WTC11 (cell line): ENCODE measurements around the gene LCNL1. TPM values are rescaled to one million over a fixed set of nuclear protein-coding genes. Genes with fewer than 3 reads are reported as not detected.
A peak's percentile ranks its signal among the peaks of the same experiment; 100 is the strongest.

Source experiments
- ATAC-seq: fragments of 200-7000 bp; cut with Tn5 transposase; 2 replicates; pipeline ENCODE4 v1.10.0; 2021; ENCODE audit warnings: mild to moderate bottlenecking, moderate library complexity
- Bru-seq: library from RNA; stranded (reverse); fragments of 400-500 nt; gene quantifications from one replicate; lab custom pipeline; 2021; lab: Mats Ljungman, UMichigan
- CTCF ChIA-PET: fragments of 300-600 bp; sonication (Branson Sonifier 250); formaldehyde crosslinking; loops from one replicate; lab custom pipeline; 2021; ENCODE audit warnings: antibody characterized with exemption; lab: Charles Lee
- POLR2A ChIA-PET: fragments of 350-600 bp; sonication (Branson Sonifier 250); formaldehyde crosslinking; loops from one replicate; lab custom pipeline; 2021; ENCODE audit warnings: antibody characterized with exemption; lab: Charles Lee
- DNase-seq: peaks from one replicate; pipeline ENCODE4 v3.0.0; 2021; ENCODE audit warnings: low spot score
- H3K27ac Mint-ChIP-seq: 2 replicates; pipeline ENCODE4 v1.8.0; 2021; ENCODE audit warnings: mixed read lengths
- H3K27me3 Mint-ChIP-seq: 2 replicates; pipeline ENCODE4 v1.8.0; 2021; ENCODE audit warnings: low read depth, mild to moderate bottlenecking, moderate library complexity, mixed read lengths
- H3K36me3 Mint-ChIP-seq: 2 replicates; pipeline ENCODE4 v1.8.0; 2021; ENCODE audit warnings: mixed read lengths
- H3K4me1 Mint-ChIP-seq: 2 replicates; pipeline ENCODE4 v1.8.0; 2022; ENCODE audit warnings: mixed read lengths
- H3K4me3 Mint-ChIP-seq: 2 replicates; pipeline ENCODE4 v1.8.0; 2021; ENCODE audit warnings: mild to moderate bottlenecking, moderate library complexity, mixed read lengths
- H3K9me3 Mint-ChIP-seq: 2 replicates; pipeline ENCODE4 v1.8.0; 2021; ENCODE audit warnings: mixed read lengths
- ETV6 ChIP-seq: sonication (generic); formaldehyde crosslinking; IDR thresholded peaks from 2 replicates; pipeline ENCODE4 v1.8.1; 2022; ENCODE audit warnings: mild to moderate bottlenecking, missing genetic modification reagents
- GTF2I ChIP-seq: fragments of 250-450 bp; sonication (Bioruptor Pico); conservative IDR thresholded peaks from 2 replicates; pipeline ENCODE4 v1.4.0; 2021; ENCODE audit warnings: mild to moderate bottlenecking
- HMGA2 ChIP-seq: fragments of 250-450 bp; sonication (Bioruptor Pico); IDR thresholded peaks from 2 replicates; pipeline ENCODE4 v1.4.0; 2021; ENCODE audit warnings: mild to moderate bottlenecking, moderate library complexity
- MXD4 ChIP-seq: fragments of 250-450 bp; sonication (Bioruptor Pico); IDR thresholded peaks from 2 replicates; pipeline ENCODE4 v1.8.0; 2021; ENCODE audit warnings: mild to moderate bottlenecking, moderate library complexity, borderline replicate concordance
- NR1H2 ChIP-seq: sonication (generic); formaldehyde crosslinking; IDR thresholded peaks from 2 replicates; pipeline ENCODE4 v1.9.0; 2021; ENCODE audit warnings: mild to moderate bottlenecking, moderate library complexity, missing genetic modification reagents
- OVOL2 ChIP-seq: fragments of 250-450 bp; sonication (Bioruptor Pico); IDR thresholded peaks from 2 replicates; pipeline ENCODE4 v1.9.0; 2021; ENCODE audit warnings: mild to moderate bottlenecking, borderline replicate concordance
- SP1 ChIP-seq: sonication (generic); formaldehyde crosslinking; conservative IDR thresholded peaks from 2 replicates; pipeline ENCODE4 v1.8.1; 2022; ENCODE audit warnings: missing genetic modification reagents
- TEAD4 ChIP-seq: sonication (generic); formaldehyde crosslinking; IDR thresholded peaks from 2 replicates; pipeline ENCODE4 v1.8.0; 2022; ENCODE audit warnings: mild to moderate bottlenecking, missing genetic modification reagents
- TP53 ChIP-seq: sonication (generic); formaldehyde crosslinking; IDR thresholded peaks from 2 replicates; pipeline ENCODE4 v1.8.1; 2023; ENCODE audit warnings: mild to moderate bottlenecking, missing genetic modification reagents
- ZNF121 ChIP-seq: sonication (generic); formaldehyde crosslinking; IDR thresholded peaks from 2 replicates; pipeline ENCODE4 v1.8.0; 2023; ENCODE audit warnings: missing genetic modification reagents
- ZNF219 ChIP-seq: sonication (generic); formaldehyde crosslinking; IDR thresholded peaks from 2 replicates; pipeline ENCODE4 v1.8.0; 2023; ENCODE audit warnings: missing genetic modification reagents, mild to moderate bottlenecking, borderline replicate concordance
- ZNF317 ChIP-seq: sonication (generic); formaldehyde crosslinking; IDR thresholded peaks from 2 replicates; pipeline ENCODE4 v1.8.1; 2023; ENCODE audit warnings: low read depth, mild to moderate bottlenecking, moderate library complexity, missing genetic modification reagents, borderline replicate concordance
- long read RNA-seq, 3 experiments: library from RNA in 1 of 3; library from capped mRNA in 1 of 3; library from polyadenylated mRNA in 1 of 3; unstranded in 2 of 3; stranded (forward) in 1 of 3; transcript quantifications; one replicate each; pipeline ENCODE4 v2.0.0, GENCODE V29; 2021
- total RNA-seq: library from RNA; stranded (reverse); gene quantifications from 3 replicates; pipeline ENCODE4 v1.2.3, GENCODE V29; 2021
- TF ChIP-seq, protein P1 (sequence below): sonication (generic); formaldehyde crosslinking; IDR thresholded peaks from 2 replicates; pipeline ENCODE4 v1.8.1; 2022; ENCODE audit warnings: mild to moderate bottlenecking, missing genetic modification reagents, moderate library complexity, borderline replicate concordance
- TF ChIP-seq, protein P2 (sequence below): fragments of 250-450 bp; sonication (Bioruptor Pico); IDR thresholded peaks from 2 replicates; pipeline ENCODE4 v2.1.2; 2022; ENCODE audit warnings: mild to moderate bottlenecking, moderate library complexity
- TF ChIP-seq, protein P3 (sequence below): sonication (generic); formaldehyde crosslinking; conservative IDR thresholded peaks from 2 replicates; pipeline ENCODE4 v1.8.1; 2022; ENCODE audit warnings: mild to moderate bottlenecking, missing genetic modification reagents
- TF ChIP-seq, protein P4 (sequence below): sonication (generic); formaldehyde crosslinking; IDR thresholded peaks from 2 replicates; pipeline ENCODE4 v1.8.1; 2023; ENCODE audit warnings: mild to moderate bottlenecking, missing genetic modification reagents, borderline replicate concordance
- TF ChIP-seq, protein P5 (sequence below): sonication (generic); formaldehyde crosslinking; IDR thresholded peaks from 2 replicates; pipeline ENCODE4 v1.8.1; 2022; ENCODE audit warnings: mild to moderate bottlenecking, moderate library complexity, missing genetic modification reagents

Gene LCNL1
- 0.27 to 0.50 TPM (median 0.34 TPM) in 3 replicates for total RNA-seq
- Bru-seq, nascent RNA, result percentile 18 among the genes with signal in this experiment
- long read RNA-seq, experiment 1, result 0 reads
- long read RNA-seq, experiment 2, partial matches to known transcripts, result 1 of 1 reads
- long read RNA-seq, experiment 2, other reads (novel, unspliced or antisense), result 0 of 1 reads
- long read RNA-seq, experiment 3, result 0 reads

DNA sequence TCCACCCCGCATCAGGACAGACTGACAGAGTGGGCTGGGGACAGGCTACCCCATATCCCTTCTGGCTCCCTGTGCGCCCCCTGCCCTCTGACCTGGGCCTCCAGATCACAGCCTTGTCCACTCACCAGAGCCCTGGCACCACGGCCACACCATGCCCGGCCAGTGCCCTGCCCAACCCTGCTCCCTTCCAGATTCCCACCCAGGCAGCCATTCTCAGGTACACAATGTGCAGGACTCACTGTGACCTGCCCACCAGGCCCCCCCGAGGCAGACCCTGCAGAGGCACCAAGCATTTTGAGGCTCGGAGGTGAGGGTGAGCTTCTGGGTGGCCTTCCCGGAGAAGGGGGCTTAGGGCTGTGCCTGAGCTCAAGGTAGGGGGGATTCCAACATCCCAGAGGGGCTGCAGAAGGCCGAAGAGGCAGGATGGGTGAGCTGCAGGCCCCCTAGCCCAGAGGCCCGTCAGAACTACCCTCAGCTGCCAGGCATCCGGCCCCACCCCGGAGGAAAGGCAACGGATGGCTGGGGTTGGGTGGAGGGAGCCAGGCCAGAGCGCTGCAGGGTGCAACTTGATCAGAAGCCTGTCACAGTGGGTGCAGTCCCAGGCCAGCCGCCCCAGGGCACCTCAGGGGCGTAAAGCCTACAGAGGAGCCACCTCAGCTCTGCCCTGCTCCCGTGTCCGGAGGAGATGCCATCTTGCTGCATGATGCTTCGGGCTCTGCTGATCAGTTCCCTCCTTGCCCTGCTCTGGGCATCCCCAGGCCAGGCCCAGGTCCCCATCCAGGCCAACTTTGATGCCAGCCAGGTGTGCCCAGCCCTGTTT lies at the start of gene LCNL1:
LCNL1 (plus strand) TSS at position 762 of the 820 bp plus-strand sequence. CDS start 594 bp downstream, outside the sequence.
- no peaks in the 10 kb centered on the region for H3K36me3 Mint-ChIP-seq
- H3K27me3 Mint-ChIP-seq, result peaks cover 22% of the 10 kb centered on the region
- no peaks in the 10 kb centered on the region for H3K9me3 Mint-ChIP-seq
- POLR2A ChIA-PET, result no interaction called here
- H3K4me3 Mint-ChIP-seq, result no peak within 1 kb of the TSS
- peak within 1 kb of the TSS; percentile 4 for H3K27ac Mint-ChIP-seq
- no peak for DNase-seq
- CTCF ChIA-PET, result interaction anchor here (1.4 to 1.9 kb wide), 4 partner anchors 9 to 53 kb away, joined by 3 to 10 read pairs (median 8); partner anchors contain the start of gene PAXX
- no peak for TF ChIP-seq ZNF317 (CRISPR knock-in tag)
- TF ChIP-seq, protein P1, sequence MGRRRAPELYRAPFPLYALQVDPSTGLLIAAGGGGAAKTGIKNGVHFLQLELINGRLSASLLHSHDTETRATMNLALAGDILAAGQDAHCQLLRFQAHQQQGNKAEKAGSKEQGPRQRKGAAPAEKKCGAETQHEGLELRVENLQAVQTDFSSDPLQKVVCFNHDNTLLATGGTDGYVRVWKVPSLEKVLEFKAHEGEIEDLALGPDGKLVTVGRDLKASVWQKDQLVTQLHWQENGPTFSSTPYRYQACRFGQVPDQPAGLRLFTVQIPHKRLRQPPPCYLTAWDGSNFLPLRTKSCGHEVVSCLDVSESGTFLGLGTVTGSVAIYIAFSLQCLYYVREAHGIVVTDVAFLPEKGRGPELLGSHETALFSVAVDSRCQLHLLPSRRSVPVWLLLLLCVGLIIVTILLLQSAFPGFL (CRISPR knock-in tag), result no peak
- TF ChIP-seq, protein P2, sequence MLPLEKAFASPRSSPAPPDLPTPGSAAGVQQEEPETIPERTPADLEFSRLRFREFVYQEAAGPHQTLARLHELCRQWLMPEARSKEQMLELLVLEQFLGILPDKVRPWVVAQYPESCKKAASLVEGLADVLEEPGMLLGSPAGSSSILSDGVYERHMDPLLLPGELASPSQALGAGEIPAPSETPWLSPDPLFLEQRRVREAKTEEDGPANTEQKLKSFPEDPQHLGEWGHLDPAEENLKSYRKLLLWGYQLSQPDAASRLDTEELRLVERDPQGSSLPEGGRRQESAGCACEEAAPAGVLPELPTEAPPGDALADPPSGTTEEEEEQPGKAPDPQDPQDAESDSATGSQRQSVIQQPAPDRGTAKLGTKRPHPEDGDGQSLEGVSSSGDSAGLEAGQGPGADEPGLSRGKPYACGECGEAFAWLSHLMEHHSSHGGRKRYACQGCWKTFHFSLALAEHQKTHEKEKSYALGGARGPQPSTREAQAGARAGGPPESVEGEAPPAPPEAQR, result no peak
- H3K4me1 Mint-ChIP-seq, result peaks cover 1% of the 10 kb centered on the region; the same call in 1 of the 2 replicates
- ATAC-seq, result no peak

DNA sequence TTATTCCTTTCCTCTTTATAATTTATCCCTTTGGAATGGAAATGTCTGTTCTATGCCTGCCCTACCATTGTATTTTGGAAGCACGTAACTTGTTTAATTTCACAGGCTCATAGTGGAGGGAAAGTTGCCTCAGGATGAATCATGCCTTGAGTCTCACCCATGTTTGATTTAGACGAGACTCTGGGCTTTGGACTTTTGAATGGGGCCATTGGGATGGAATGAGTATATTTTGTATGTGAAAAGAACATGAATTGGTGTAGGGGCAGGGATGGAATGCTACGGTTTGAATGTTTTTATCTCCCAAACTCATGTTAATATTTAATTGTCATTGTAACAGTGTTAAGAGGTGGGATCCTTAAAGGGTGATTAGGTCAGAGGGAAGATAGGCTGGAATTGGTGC lies 48.5 kb upstream of the LCNL1 start:
- Mint-ChIP-seq H3K27me3 (no peaks in the 10 kb centered on the region), H3K36me3 (peaks cover 42% of the 10 kb centered on the region), H3K4me1 (peaks cover 9% of the 10 kb centered on the region), H3K4me3 (no peak overlapping the region), H3K27ac (no peak overlapping the region), H3K9me3 (peaks cover 3% of the 10 kb centered on the region; the same call in 1 of the 2 replicates)
- ChIA-PET POLR2A (no interaction called here), CTCF (no interaction called here)
- TF ChIP-seq ETV6 (CRISPR knock-in tag), result no peak
- DNase-seq (no peak), ATAC-seq (no peak)

DNA sequence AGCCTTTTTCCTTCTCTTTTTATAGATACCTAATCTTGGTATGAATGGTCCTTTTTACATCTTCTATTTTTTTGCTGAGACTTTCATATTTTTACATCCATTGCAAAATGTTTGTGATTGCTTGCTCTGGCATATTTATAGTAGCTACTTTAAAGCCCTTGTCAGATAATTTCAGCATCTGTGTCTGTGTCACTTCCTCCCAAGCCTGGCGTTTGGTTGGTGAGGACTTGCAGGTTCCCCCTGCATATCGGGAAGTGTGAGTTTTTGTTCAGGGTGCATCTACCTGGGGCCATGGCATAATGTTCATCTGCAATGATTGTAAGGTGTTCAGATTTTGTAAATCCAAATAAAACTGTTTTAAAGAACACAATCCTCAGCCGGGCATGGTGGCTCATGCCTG lies 47.1 kb upstream of the LCNL1 start:
- ATAC-seq, result no peak
- ChIA-PET POLR2A (no interaction called here), CTCF (no interaction called here)
- DNase-seq, result no peak
- H3K4me3 Mint-ChIP-seq, result no peak overlapping the region
- H3K4me1 Mint-ChIP-seq, result peaks cover 9% of the 10 kb centered on the region
- H3K27ac Mint-ChIP-seq, result no peak overlapping the region
- H3K36me3 Mint-ChIP-seq, result peaks cover 34% of the 10 kb centered on the region
- TF ChIP-seq TP53 (CRISPR knock-in tag) (no peak), ZNF121 (CRISPR knock-in tag) (no peak), GTF2I (CRISPR knock-in tag) (no peak), NR1H2 (CRISPR knock-in tag) (no peak), MXD4 (CRISPR knock-in tag) (no peak), SP1 (CRISPR knock-in tag) (no peak), HMGA2 (no peak)
- TF ChIP-seq, protein P1 (CRISPR knock-in tag), result no peak
- H3K9me3 Mint-ChIP-seq, result peaks cover 3% of the 10 kb centered on the region; the same call in 1 of the 2 replicates
- no peaks in the 10 kb centered on the region for H3K27me3 Mint-ChIP-seq

DNA sequence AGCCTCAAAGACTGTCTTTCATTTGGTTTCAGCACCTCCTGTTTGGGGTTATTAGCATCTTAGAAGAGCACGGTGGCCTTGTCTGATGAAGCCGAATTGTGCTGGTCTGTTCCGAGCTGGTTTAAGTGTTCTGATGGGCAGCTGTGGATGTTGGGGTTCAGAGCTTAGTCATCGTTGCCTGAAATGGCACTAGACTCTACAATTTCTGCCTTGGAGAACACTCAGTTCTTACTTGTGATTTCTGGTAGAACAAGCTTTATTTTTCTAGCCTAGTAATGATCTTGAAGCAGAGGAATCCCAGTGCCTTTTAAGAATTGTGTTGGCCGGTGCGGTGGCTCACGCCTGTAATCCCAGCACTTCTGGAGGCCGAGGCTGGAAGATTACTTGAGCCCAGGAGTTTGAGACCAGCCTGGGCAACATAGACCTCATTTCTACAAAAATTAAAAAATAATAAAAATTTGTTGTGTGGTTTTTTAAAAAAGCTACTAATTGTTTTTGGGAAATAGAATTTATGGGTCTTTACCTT lies 46.1 kb upstream of the LCNL1 start:
- H3K4me1 Mint-ChIP-seq, result peaks cover 9% of the 10 kb centered on the region
- ATAC-seq (no peak), DNase-seq (no peak)
- H3K9me3 Mint-ChIP-seq, result peaks cover 3% of the 10 kb centered on the region; the same call in 1 of the 2 replicates
- H3K27ac Mint-ChIP-seq, result peak overlapping the region; percentile 65
- CTCF ChIA-PET, result interaction anchor here (1.0 to 1.3 kb wide), 4 partner anchors 8 to 110 kb away, joined by 3 to 4 read pairs (median 3); partner anchors contain the start of genes C8G and FBXW5
- peaks cover 37% of the 10 kb centered on the region for H3K36me3 Mint-ChIP-seq
- POLR2A ChIA-PET, result interaction anchor here (1.0 kb wide), 1 partner anchor 13 kb away, joined by 3 read pairs; no protein-coding TSS in a partner anchor
- H3K4me3 Mint-ChIP-seq, result no peak overlapping the region
- H3K27me3 Mint-ChIP-seq, result no peaks in the 10 kb centered on the region
- TF ChIP-seq, protein P3, sequence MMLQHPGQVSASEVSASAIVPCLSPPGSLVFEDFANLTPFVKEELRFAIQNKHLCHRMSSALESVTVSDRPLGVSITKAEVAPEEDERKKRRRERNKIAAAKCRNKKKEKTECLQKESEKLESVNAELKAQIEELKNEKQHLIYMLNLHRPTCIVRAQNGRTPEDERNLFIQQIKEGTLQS (CRISPR knock-in tag), result no peak
- TF ChIP-seq, protein P4, sequence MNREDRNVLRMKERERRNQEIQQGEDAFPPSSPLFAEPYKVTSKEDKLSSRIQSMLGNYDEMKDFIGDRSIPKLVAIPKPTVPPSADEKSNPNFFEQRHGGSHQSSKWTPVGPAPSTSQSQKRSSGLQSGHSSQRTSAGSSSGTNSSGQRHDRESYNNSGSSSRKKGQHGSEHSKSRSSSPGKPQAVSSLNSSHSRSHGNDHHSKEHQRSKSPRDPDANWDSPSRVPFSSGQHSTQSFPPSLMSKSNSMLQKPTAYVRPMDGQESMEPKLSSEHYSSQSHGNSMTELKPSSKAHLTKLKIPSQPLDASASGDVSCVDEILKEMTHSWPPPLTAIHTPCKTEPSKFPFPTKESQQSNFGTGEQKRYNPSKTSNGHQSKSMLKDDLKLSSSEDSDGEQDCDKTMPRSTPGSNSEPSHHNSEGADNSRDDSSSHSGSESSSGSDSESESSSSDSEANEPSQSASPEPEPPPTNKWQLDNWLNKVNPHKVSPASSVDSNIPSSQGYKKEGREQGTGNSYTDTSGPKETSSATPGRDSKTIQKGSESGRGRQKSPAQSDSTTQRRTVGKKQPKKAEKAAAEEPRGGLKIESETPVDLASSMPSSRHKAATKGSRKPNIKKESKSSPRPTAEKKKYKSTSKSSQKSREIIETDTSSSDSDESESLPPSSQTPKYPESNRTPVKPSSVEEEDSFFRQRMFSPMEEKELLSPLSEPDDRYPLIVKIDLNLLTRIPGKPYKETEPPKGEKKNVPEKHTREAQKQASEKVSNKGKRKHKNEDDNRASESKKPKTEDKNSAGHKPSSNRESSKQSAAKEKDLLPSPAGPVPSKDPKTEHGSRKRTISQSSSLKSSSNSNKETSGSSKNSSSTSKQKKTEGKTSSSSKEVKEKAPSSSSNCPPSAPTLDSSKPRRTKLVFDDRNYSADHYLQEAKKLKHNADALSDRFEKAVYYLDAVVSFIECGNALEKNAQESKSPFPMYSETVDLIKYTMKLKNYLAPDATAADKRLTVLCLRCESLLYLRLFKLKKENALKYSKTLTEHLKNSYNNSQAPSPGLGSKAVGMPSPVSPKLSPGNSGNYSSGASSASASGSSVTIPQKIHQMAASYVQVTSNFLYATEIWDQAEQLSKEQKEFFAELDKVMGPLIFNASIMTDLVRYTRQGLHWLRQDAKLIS, result no peak
- TF ChIP-seq ZNF121 (CRISPR knock-in tag) (no peak), ZNF219 (no peak), OVOL2 (CRISPR knock-in tag) (no peak), TEAD4 (CRISPR knock-in tag) (no peak), MXD4 (CRISPR knock-in tag) (no peak)
- TF ChIP-seq, protein P5, sequence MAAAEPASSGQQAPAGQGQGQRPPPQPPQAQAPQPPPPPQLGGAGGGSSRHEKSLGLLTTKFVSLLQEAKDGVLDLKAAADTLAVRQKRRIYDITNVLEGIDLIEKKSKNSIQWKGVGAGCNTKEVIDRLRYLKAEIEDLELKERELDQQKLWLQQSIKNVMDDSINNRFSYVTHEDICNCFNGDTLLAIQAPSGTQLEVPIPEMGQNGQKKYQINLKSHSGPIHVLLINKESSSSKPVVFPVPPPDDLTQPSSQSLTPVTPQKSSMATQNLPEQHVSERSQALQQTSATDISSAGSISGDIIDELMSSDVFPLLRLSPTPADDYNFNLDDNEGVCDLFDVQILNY (CRISPR knock-in tag), result no peak
